ENCODE data around the gene RALGPS1. TPM values are rescaled to one million over a fixed set of nuclear protein-coding genes. Genes with fewer than 3 reads are reported as not detected.

The RALGPS1 gene
- total and polyA plus RNA-seq, 2 of the 8 experiments (the other 6 are each of a cell fraction or from before 2014, with no cell fraction given): 20.0 to 23.5 TPM

DNA sequence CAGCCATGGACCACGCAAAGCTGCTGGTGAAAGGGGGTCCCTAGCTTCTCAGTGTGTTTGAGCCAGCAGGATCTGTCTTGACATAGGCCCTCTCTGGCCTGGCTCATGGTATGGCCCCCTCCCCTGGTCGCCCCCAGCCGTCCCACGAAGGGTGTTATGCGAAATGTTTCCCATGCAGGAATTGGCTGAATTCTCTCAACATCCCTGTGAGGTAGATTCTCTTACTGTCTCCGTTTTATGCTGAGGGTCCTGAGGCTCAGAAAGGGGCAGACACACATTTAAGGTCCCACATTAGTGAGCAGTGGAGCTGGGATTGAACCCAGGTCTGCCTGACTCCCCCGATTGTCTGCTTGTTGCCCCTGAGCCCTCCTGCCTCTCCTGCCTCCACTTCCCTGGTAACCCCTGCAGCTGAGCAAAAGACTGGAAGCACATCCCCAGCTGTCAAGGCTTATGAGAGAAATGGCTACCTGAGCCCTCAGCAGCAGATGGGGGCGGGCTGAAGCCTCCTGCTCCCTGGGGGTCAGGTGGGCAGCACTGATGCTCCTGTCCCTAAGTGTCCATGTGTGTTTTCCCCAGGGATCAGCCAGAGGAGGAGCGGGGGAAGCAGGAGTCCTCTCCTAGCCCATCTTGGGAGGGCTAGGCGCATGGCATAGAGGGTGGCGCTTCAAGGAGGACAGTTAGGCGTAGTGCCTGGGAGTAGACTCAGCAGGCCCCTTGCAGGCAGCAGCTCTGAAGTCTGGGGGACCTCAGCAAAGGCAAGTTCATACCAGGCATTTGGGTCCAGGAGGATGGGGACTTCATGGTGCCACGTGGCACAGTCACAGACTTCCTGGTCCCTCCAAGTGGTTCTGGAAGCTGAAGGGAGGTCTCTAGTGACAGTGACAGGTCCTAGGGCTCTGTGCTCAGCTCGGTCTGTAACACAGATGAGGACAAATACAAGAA, 301.0 kb downstream of the RALGPS1 start (continued):
- TF ChIP-seq CTCF (IDR thresholded peaks at IDR 0.05; ENCODE audit: control extremely low read depth in 1 of 3, insufficient read depth in 1 of 3, low read depth in 1 of 3, low read length in 3 of 3): no peak
- TF ChIP-seq, protein P1, sequence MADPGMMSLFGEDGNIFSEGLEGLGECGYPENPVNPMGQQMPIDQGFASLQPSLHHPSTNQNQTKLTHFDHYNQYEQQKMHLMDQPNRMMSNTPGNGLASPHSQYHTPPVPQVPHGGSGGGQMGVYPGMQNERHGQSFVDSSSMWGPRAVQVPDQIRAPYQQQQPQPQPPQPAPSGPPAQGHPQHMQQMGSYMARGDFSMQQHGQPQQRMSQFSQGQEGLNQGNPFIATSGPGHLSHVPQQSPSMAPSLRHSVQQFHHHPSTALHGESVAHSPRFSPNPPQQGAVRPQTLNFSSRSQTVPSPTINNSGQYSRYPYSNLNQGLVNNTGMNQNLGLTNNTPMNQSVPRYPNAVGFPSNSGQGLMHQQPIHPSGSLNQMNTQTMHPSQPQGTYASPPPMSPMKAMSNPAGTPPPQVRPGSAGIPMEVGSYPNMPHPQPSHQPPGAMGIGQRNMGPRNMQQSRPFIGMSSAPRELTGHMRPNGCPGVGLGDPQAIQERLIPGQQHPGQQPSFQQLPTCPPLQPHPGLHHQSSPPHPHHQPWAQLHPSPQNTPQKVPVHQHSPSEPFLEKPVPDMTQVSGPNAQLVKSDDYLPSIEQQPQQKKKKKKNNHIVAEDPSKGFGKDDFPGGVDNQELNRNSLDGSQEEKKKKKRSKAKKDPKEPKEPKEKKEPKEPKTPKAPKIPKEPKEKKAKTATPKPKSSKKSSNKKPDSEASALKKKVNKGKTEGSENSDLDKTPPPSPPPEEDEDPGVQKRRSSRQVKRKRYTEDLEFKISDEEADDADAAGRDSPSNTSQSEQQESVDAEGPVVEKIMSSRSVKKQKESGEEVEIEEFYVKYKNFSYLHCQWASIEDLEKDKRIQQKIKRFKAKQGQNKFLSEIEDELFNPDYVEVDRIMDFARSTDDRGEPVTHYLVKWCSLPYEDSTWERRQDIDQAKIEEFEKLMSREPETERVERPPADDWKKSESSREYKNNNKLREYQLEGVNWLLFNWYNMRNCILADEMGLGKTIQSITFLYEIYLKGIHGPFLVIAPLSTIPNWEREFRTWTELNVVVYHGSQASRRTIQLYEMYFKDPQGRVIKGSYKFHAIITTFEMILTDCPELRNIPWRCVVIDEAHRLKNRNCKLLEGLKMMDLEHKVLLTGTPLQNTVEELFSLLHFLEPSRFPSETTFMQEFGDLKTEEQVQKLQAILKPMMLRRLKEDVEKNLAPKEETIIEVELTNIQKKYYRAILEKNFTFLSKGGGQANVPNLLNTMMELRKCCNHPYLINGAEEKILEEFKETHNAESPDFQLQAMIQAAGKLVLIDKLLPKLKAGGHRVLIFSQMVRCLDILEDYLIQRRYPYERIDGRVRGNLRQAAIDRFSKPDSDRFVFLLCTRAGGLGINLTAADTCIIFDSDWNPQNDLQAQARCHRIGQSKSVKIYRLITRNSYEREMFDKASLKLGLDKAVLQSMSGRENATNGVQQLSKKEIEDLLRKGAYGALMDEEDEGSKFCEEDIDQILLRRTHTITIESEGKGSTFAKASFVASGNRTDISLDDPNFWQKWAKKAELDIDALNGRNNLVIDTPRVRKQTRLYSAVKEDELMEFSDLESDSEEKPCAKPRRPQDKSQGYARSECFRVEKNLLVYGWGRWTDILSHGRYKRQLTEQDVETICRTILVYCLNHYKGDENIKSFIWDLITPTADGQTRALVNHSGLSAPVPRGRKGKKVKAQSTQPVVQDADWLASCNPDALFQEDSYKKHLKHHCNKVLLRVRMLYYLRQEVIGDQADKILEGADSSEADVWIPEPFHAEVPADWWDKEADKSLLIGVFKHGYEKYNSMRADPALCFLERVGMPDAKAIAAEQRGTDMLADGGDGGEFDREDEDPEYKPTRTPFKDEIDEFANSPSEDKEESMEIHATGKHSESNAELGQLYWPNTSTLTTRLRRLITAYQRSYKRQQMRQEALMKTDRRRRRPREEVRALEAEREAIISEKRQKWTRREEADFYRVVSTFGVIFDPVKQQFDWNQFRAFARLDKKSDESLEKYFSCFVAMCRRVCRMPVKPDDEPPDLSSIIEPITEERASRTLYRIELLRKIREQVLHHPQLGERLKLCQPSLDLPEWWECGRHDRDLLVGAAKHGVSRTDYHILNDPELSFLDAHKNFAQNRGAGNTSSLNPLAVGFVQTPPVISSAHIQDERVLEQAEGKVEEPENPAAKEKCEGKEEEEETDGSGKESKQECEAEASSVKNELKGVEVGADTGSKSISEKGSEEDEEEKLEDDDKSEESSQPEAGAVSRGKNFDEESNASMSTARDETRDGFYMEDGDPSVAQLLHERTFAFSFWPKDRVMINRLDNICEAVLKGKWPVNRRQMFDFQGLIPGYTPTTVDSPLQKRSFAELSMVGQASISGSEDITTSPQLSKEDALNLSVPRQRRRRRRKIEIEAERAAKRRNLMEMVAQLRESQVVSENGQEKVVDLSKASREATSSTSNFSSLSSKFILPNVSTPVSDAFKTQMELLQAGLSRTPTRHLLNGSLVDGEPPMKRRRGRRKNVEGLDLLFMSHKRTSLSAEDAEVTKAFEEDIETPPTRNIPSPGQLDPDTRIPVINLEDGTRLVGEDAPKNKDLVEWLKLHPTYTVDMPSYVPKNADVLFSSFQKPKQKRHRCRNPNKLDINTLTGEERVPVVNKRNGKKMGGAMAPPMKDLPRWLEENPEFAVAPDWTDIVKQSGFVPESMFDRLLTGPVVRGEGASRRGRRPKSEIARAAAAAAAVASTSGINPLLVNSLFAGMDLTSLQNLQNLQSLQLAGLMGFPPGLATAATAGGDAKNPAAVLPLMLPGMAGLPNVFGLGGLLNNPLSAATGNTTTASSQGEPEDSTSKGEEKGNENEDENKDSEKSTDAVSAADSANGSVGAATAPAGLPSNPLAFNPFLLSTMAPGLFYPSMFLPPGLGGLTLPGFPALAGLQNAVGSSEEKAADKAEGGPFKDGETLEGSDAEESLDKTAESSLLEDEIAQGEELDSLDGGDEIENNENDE (IDR thresholded peaks at IDR 0.05; ENCODE audit: insufficient replicate concordance, low read length): no peak
- no peak for TF ChIP-seq CBX8 (IDR thresholded peaks at IDR 0.05; ENCODE audit: borderline replicate concordance, low read depth, low read length)

All from H1 (cell line).